Smooth muscle cell of the pulmonary artery (primary cell): ENCODE measurements around the gene SCOC. TPM values are rescaled to one million over a fixed set of nuclear protein-coding genes. Genes with fewer than 3 reads are reported as not detected.

ENCODE experiments used
- total RNA-seq: library from RNA; depleted of rRNA; stranded (reverse); fragments of >200 nt; gene quantifications from 2 replicates; pipeline ENCODE4 v1.2.3, GENCODE V29; 2014

SCOC gene
- total RNA-seq: 50.5 and 59.2 TPM in 2 replicates

GRCh38 chr4:140373328-140374129, at the start of gene SCOC:
Gene SCOC, plus strand, starts transcription at chr4:140373646. Its CDS starts 5,525 bp downstream, at chr4:140379171.

GRCh38 chr4:140427106-140427918, 53.9 kb downstream of the SCOC start, which contains the start of gene CLGN:
Gene CLGN, minus strand, starts transcription at chr4:140427648. Its CDS starts 14,570 bp downstream, at chr4:140413078.

Other genes with a start within 250 kb of the SCOC start
- gene MAML3, start 219.5 kb upstream of the SCOC start, total RNA-seq: 1.7 and 3.0 TPM in 2 replicates
- 0.07 and 4.3 TPM in 2 replicates for gene CLGN, start 54.0 kb downstream of the SCOC start, total RNA-seq
- not detected in 2 replicates for gene MGAT4D, start 124.6 kb downstream of the SCOC start, total RNA-seq
- gene ELMOD2, start 150.5 kb downstream of the SCOC start, total RNA-seq: 23.4 and 29.1 TPM in 2 replicates
- not detected in 2 replicates for gene UCP1, start 195.3 kb downstream of the SCOC start, total RNA-seq